ENCODE data around the gene SLC41A3. TPM values are rescaled to one million over a fixed set of nuclear protein-coding genes. Genes with fewer than 3 reads are reported as not detected.
"Not testable (repeated sequence)": the region's sequence is repeated elsewhere in the genome, so short reads cannot be mapped to it uniquely, and the experiment has no call there.

The SLC41A3 gene
- total RNA-seq, 4 donors from 2014 or later: 34.5 to 62.3 (median 37.9) TPM

DNA sequence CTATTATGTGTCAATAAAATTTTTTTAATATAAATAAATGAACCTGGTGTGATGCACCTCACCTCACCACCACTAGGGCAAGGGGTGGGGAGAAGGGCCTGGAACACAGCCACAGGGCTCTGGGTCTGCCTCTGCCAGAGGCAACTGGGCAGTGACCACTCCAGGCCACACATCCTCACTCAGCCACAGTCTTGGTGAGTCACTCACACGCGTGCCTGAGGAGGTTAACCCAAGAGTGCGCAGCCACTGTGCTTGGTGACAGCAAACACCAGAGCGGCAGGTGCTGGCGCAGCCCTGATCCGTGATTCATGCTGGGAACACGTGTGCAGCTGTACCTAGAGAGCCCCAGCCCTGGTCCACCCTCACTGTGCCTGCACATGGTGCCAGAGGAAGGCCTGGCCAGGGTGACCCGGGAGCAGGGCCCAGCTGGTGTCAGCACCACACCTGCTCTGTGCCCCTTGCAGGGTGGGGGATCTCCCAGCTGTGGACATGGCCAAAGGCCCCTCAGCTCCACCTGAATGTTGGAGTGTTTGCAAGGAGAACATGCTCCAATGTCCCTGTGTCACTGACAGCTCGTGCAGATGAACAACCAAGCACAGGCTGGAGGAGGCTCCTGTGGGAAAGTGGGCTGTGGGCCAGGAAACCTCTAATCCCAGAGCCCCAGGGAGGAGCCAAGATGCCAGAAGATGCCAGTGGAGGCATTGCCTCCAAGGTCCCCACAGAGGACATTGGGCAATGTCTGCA, 2.1 kb downstream of the SLC41A3 start:
- TF ChIP-seq CTCF (IDR thresholded peaks at IDR 0.05): no peak
- ATAC-seq (ENCODE audit: low FRiP score) (no peak), DNase-seq (ENCODE audit: low spot score) (no peak)

DNA sequence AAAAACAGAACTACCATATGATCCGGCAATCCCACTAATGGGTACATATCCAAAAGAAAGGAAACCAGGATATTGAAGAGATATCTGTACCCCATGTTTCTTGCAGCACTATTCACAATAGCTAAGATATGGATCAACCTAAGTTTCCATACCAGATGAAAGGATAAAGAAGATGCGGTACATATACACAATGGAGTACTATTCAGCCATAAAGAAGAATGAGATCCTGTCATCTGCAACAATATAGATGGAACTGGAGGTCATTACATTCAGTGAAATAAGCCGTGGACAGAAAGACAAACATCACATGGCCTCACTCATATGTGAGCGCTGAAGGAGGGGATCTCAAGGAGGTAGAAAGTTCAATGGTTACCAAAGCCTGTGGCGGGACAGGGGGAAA, 3.0 kb downstream of the SLC41A3 start:
- TF ChIP-seq CTCF (IDR thresholded peaks at IDR 0.05): no peak
- DNase-seq (ENCODE audit: low spot score) (no peak), ATAC-seq (ENCODE audit: low FRiP score) (no peak)

GRCh38 chr3:126078866-126079265, 5.1 kb downstream of the SLC41A3 start:
- TF ChIP-seq CTCF (IDR thresholded peaks at IDR 0.05): no peak
- no peak for ATAC-seq (ENCODE audit: low FRiP score)

GRCh38 chr3:126077754-126078153, 6.2 kb downstream of the SLC41A3 start:
- TF ChIP-seq CTCF (IDR thresholded peaks at IDR 0.05): no peak
- DNase-seq (ENCODE audit: low spot score): no peak
- no peak for ATAC-seq (ENCODE audit: low FRiP score)

More at GRCh38 chr3:126078866-126079265, 5.1 kb downstream of the SLC41A3 start:
- no peak for DNase-seq (ENCODE audit: low spot score)

GRCh38 chr3:126076140-126076539, 7.8 kb downstream of the SLC41A3 start:
- no peak for TF ChIP-seq CTCF (IDR thresholded peaks at IDR 0.05)
- no peak for ATAC-seq (ENCODE audit: low FRiP score)

GRCh38 chr3:126070146-126070545, 13.8 kb downstream of the SLC41A3 start:
- ATAC-seq (ENCODE audit: low FRiP score): no peak
- no peak for TF ChIP-seq CTCF (IDR thresholded peaks at IDR 0.05)

More at GRCh38 chr3:126076140-126076539, 7.8 kb downstream of the SLC41A3 start:
- DNase-seq (ENCODE audit: low spot score): no peak

DNA sequence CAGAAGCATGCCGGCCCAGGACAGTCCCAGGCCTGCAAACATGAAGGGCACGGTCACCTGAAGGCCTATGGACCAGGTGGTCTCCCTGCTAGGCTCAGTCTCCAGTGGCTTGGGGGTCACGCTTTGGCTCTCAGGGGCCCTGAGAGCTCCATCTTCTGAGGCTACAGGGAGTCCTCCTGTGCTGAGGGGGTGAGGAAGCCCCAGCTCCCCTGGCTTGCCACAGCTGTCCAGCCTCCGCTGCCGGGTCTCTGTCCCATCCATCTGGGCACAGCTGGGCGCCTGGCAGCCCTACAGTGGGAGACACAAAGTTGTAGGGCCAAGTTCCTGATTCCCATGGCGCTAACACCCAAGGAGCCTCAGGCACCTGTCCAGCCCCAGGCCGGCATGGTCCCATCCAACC, 16.0 kb downstream of the SLC41A3 start:
- no peak for TF ChIP-seq CTCF (IDR thresholded peaks at IDR 0.05)
- DNase-seq (ENCODE audit: low spot score) (no peak), ATAC-seq (ENCODE audit: low FRiP score) (no peak)

More at GRCh38 chr3:126070146-126070545, 13.8 kb downstream of the SLC41A3 start:
- DNase-seq (ENCODE audit: low spot score): no peak

DNA sequence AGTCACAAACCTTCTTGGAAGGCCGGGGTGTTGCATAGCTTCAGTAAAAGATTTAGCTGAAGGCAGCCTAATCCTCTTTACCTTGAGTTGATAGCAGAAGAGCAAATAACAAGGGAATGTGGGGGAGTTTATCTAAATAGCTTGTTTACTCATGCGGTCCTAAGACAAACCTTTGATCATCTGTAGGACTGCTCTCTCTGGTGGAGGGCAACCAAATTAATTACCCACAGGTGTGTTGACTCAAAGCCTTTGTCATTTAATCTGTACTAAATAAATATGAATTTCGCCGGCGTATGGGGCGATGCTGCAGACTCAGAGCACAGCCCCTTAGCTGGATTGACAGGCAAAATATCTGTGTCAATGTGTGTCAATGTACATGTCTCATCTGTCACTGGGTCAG, 17.2 kb downstream of the SLC41A3 start:
- ATAC-seq (ENCODE audit: low FRiP score); DNase-seq (ENCODE audit: low spot score): not testable (repeated sequence)
